Chondrocyte (in vitro differentiated cells): ENCODE measurements around the gene MXRA8. TPM values are rescaled to one million over a fixed set of nuclear protein-coding genes. Genes with fewer than 3 reads are reported as not detected.

Experiments used
- DNase-seq: peaks from one replicate; pipeline ENCODE4 v3.0.0; 2021; ENCODE audit warnings: mixed read lengths, low spot score
- H3K27ac Mint-ChIP-seq: one replicate; pipeline ENCODE4 v1.8.0; 2021; ENCODE audit warnings: mild to moderate bottlenecking, moderate library complexity, mixed read lengths; ENCODE audit not compliant: unreplicated experiment
- H3K27me3 Mint-ChIP-seq: 2 replicates; pipeline ENCODE4 v1.8.0; 2021; ENCODE audit warnings: low read depth, mixed read lengths
- H3K36me3 Mint-ChIP-seq: 2 replicates; pipeline ENCODE4 v1.8.0; 2021; ENCODE audit warnings: low read depth, mixed read lengths
- H3K4me1 Mint-ChIP-seq: 2 replicates; pipeline ENCODE4 v1.8.0; 2021; ENCODE audit warnings: low read depth, mild to moderate bottlenecking, mixed read lengths
- H3K4me3 Mint-ChIP-seq: one replicate; pipeline ENCODE4 v1.8.0; 2021; ENCODE audit warnings: mild to moderate bottlenecking, moderate library complexity, mixed read lengths; ENCODE audit not compliant: unreplicated experiment
- H3K9me3 Mint-ChIP-seq: 2 replicates; pipeline ENCODE4 v1.8.0; 2021; ENCODE audit warnings: low read depth, mixed read lengths
- total RNA-seq: library from RNA; stranded (reverse); gene quantifications from 3 replicates; pipeline ENCODE4 v1.2.1, GENCODE V29; 2021
- TF ChIP-seq, protein P1 (sequence below): fragments of 200-600 bp; sonication (generic); IDR thresholded peaks from 2 replicates; pipeline ENCODE4 v1.5.0; 2021; ENCODE audit warnings: antibody characterized with exemption, mild to moderate bottlenecking, moderate library complexity

Gene MXRA8
- total RNA-seq, 1 donor from 2014 or later, result 158 TPM

DNA sequence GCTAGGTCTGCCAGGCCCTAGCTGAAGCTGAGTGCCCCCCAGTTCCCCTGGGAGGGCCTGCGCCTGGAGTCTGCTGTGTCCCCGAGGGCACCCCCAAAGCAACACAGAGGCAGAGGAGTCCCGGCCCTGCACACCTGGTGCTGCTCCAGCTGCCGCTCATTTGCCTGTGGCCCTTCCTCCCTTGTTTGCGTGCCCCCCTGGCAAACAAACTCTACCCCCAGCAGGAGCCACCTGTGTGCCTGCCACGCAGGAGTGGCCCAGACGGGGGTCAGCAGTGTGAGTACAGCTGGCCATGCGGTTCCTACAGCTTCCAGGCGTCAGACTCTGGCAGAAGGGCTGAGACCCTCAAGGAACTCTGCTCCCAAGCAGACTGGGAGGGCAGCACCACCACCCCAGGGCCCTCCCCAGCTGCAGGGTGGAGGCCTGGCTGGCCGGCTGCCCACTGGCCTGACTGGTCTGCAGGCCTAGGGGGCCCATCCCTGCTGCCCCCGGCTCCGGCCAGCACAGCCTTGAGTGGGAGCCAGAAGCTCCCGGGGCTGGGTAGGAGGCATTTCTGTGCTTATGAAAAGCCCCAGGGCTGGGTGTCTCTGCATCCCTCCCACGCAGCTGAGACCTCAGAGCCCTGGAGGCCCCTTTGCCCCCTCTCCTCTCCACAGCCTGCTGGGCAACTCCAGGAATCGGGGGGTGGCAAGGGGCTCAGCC lies 27.8 kb downstream of the MXRA8 start:
- H3K36me3 Mint-ChIP-seq, result no peaks in the 10 kb centered on the region
- peak overlapping the region; percentile 12 for H3K4me3 Mint-ChIP-seq
- peak overlapping the region; percentile 77 for H3K27ac Mint-ChIP-seq

DNA sequence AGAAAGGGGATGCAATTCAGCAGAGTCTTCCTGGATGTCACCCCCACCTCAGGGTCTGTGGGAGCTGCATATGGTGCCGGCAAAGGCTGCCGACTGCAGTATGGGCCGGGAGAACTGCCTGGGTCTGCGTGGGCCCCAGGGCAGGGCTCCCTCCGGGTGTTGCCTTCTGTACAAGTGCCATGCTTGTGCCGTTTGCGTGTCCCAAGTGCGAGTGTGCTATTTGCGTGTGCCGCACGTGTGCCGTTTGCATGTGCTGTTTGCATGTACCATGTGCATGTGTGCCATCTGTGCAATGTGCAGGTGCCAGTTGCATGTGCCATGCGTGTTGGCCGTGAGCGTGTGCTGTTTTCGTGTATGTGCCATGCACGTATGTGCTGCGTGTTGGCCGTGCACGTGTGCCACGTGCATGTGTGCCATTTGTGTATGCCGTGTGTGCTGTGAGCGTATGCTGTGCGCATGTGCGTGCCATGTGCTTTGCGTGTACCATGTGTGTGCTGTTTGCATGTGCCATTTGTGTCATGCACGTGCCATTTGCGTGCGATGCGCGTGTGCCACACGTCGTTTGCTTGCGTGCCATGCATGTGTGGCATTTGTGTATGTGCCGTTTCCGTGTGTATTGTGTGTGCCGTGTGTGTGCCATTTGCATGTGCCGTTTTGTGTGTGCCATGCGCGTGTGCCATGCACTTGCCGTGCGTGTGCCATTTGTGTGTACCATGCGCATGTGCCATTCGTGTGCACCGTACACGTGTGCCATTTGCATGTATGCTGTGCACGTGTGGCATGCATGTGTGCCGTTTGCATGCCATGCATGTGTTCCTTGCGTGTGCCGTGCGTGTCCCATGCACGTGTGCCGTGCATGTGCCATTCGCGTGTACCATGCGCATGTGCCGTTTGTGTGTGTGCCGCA lies 28.8 kb downstream of the MXRA8 start:
- H3K4me1 Mint-ChIP-seq, result peaks cover 21% of the 10 kb centered on the region
- no peaks in the 10 kb centered on the region for H3K27me3 Mint-ChIP-seq
- H3K27ac Mint-ChIP-seq, result no peak overlapping the region
- TF ChIP-seq, protein P1, sequence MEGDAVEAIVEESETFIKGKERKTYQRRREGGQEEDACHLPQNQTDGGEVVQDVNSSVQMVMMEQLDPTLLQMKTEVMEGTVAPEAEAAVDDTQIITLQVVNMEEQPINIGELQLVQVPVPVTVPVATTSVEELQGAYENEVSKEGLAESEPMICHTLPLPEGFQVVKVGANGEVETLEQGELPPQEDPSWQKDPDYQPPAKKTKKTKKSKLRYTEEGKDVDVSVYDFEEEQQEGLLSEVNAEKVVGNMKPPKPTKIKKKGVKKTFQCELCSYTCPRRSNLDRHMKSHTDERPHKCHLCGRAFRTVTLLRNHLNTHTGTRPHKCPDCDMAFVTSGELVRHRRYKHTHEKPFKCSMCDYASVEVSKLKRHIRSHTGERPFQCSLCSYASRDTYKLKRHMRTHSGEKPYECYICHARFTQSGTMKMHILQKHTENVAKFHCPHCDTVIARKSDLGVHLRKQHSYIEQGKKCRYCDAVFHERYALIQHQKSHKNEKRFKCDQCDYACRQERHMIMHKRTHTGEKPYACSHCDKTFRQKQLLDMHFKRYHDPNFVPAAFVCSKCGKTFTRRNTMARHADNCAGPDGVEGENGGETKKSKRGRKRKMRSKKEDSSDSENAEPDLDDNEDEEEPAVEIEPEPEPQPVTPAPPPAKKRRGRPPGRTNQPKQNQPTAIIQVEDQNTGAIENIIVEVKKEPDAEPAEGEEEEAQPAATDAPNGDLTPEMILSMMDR, result no peak
- no peak for DNase-seq
- no peaks in the 10 kb centered on the region for H3K36me3 Mint-ChIP-seq
- H3K4me3 Mint-ChIP-seq, result no peak overlapping the region
- no peaks in the 10 kb centered on the region for H3K9me3 Mint-ChIP-seq

More for the DNA sequence above, 27.8 kb downstream of the MXRA8 start:
- TF ChIP-seq, protein P1, result no peak
- H3K27me3 Mint-ChIP-seq, result no peaks in the 10 kb centered on the region
- DNase-seq, result no peak
- H3K9me3 Mint-ChIP-seq, result no peaks in the 10 kb centered on the region
- peaks cover 17% of the 10 kb centered on the region for H3K4me1 Mint-ChIP-seq

DNA sequence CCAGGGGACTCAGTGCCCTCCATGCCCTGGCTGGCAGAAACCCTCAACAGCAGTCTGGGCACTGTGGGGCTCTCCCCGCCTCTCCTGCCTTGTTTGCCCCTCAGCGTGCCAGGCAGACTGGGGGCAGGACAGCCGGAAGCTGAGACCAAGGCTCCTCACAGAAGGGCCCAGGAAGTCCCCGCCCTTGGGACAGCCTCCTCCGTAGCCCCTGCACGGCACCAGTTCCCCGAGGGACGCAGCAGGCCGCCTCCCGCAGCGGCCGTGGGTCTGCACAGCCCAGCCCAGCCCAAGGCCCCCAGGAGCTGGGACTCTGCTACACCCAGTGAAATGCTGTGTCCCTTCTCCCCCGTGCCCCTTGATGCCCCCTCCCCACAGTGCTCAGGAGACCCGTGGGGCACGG lies 30.1 kb downstream of the MXRA8 start:
- H3K9me3 Mint-ChIP-seq, result no peaks in the 10 kb centered on the region
- no peaks in the 10 kb centered on the region for H3K27me3 Mint-ChIP-seq
- H3K27ac Mint-ChIP-seq, result no peak overlapping the region
- H3K4me3 Mint-ChIP-seq, result no peak overlapping the region
- peaks cover 26% of the 10 kb centered on the region for H3K4me1 Mint-ChIP-seq
- DNase-seq, result no peak
- no peaks in the 10 kb centered on the region for H3K36me3 Mint-ChIP-seq
- TF ChIP-seq, protein P1, result no peak

DNA sequence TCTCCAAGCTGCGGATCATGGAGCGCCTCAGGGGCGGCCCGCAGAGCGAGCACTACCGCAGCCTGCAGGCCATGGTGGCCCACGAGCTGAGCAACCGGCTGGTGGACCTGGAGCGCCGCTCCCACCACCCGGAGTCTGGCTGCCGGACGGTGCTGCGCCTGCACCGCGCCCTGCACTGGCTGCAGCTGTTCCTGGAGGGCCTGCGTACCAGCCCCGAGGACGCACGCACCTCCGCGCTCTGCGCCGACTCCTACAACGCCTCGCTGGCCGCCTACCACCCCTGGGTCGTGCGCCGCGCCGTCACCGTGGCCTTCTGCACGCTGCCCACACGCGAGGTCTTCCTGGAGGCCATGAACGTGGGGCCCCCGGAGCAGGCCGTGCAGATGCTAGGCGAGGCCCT lies 31.1 kb downstream of the MXRA8 start:
- Mint-ChIP-seq H3K4me1 (peaks cover 31% of the 10 kb centered on the region), H3K9me3 (no peaks in the 10 kb centered on the region), H3K4me3 (no peak overlapping the region), H3K27ac (no peak overlapping the region), H3K36me3 (no peaks in the 10 kb centered on the region), H3K27me3 (no peaks in the 10 kb centered on the region)
- DNase-seq, result no peak
- TF ChIP-seq, protein P1, result no peak

DNA sequence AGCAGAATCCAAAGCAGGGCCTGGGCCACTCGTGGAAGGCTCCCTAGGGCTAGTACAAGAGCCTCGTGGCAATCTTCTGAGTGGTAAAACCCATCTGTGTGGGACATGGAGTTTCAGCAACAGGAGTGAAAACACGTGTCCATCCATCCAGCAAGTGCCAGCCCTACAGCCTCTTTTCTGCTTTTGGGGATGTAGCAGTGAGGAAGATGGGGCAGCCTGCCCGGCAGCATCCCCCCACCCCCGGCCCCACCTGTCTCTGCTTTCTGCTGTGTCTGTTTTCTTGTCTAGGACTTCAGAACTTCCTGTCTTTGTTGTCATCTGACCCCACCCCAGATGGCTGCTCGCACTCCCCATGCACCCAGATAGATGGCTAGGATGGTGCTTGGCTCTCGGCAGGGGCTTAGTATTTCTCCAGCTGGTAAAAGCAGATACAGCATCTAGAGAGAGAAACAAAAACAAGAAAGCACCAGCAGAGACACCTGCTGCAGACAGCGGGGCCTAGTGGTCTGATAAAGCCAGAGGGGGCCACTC lies 32.2 kb downstream of the MXRA8 start:
- Mint-ChIP-seq H3K4me1 (peaks cover 38% of the 10 kb centered on the region), H3K27me3 (no peaks in the 10 kb centered on the region), H3K36me3 (no peaks in the 10 kb centered on the region), H3K9me3 (no peaks in the 10 kb centered on the region), H3K4me3 (peak overlapping the region; percentile 44), H3K27ac (no peak overlapping the region)
- no peak for DNase-seq
- TF ChIP-seq, protein P1, result no peak
